OCI-LY1 (cell line): ENCODE results near the gene NAT14.

ENCODE experiments used
- H2AFZ ChIP-seq: fragments of 200-600 bp; sonication (generic), shearing (Covaris generic); 2 replicates; pipeline ENCODE4 v1.6.0; 2014; ENCODE audit warnings: antibody characterized with exemption, mild to moderate bottlenecking, low read length
- H3F3A ChIP-seq: fragments of 200-600 bp; sonication (generic), shearing (Covaris generic); 2 replicates; pipeline ENCODE4 v1.6.0; 2014; ENCODE audit warnings: mild to moderate bottlenecking, antibody characterized with exemption, low read length, moderate library complexity; ENCODE audit not compliant: insufficient read depth
- H3K27ac ChIP-seq: fragments of 200-600 bp; sonication (generic); 2 replicates; pipeline ENCODE4 v1.5.1; 2014; ENCODE audit warnings: low read length, mixed run types, mild to moderate bottlenecking, low read depth; ENCODE audit not compliant: poor library complexity, severe bottlenecking
- H3K27me3 ChIP-seq: fragments of 200-600 bp; sonication (generic); 2 replicates; pipeline ENCODE4 v1.6.0; 2014; ENCODE audit warnings: antibody characterized with exemption, mild to moderate bottlenecking, low read length, moderate library complexity; ENCODE audit not compliant: insufficient read depth
- H3K36me3 ChIP-seq: fragments of 200-600 bp; sonication (generic); 2 replicates; pipeline ENCODE4 v1.6.1; 2014; ENCODE audit warnings: mild to moderate bottlenecking, antibody characterized with exemption, low read length, moderate library complexity, mixed read lengths; ENCODE audit not compliant: insufficient read depth
- H3K4me1 ChIP-seq: fragments of 200-600 bp; sonication (generic); 2 replicates; pipeline ENCODE4 v1.5.1; 2014; ENCODE audit warnings: mild to moderate bottlenecking, low read length, moderate library complexity; ENCODE audit not compliant: insufficient read depth, severe bottlenecking
- H3K4me2 ChIP-seq: fragments of 200-600 bp; sonication (generic), shearing (Covaris generic); 2 replicates; pipeline ENCODE4 v1.6.1; 2014; ENCODE audit warnings: low read length
- H3K4me3 ChIP-seq: fragments of 200-600 bp; sonication (generic); 2 replicates; pipeline ENCODE4 v1.5.1; 2014; ENCODE audit warnings: low read length, low read depth, mild to moderate bottlenecking, mixed read lengths; ENCODE audit not compliant: poor library complexity, severe bottlenecking
- H3K79me2 ChIP-seq: fragments of 200-600 bp; shearing (Covaris generic); 2 replicates; pipeline ENCODE4 v1.6.1; 2016; ENCODE audit warnings: mixed run types, low read length, mixed read lengths; ENCODE audit not compliant: insufficient read depth
- H3K9ac ChIP-seq: fragments of 200-600 bp; sonication (generic), shearing (Covaris generic); 2 replicates; pipeline ENCODE4 v1.6.1; 2014; ENCODE audit warnings: mild to moderate bottlenecking, low read length, mixed read lengths
- H3K9me2 ChIP-seq: fragments of 200-600 bp; sonication (generic), shearing (Covaris generic); 2 replicates; pipeline ENCODE4 v1.6.1; 2014; ENCODE audit warnings: low read depth, mild to moderate bottlenecking, low read length, mixed read lengths
- H3K9me3 ChIP-seq: fragments of 200-600 bp; shearing (Covaris generic); 2 replicates; pipeline ENCODE4 v1.6.1; 2014; ENCODE audit warnings: low read length, mixed read lengths
- H4K20me1 ChIP-seq: fragments of 200-600 bp; sonication (generic), shearing (Covaris generic); 2 replicates; pipeline ENCODE4 v1.6.0; 2016; ENCODE audit warnings: mild to moderate bottlenecking, low read length; ENCODE audit not compliant: insufficient read depth
- CTCF ChIP-seq: fragments of 200-600 bp; sonication (generic), shearing (Covaris generic); IDR thresholded peaks from 2 replicates; pipeline ENCODE4 v1.5.1; 2017; ENCODE audit warnings: mild to moderate bottlenecking, antibody characterized with exemption, low read length, moderate library complexity, mixed read lengths
- EZH2 ChIP-seq: fragments of 200-600 bp; sonication (generic), shearing (Covaris generic); IDR thresholded peaks from 2 replicates; pipeline ENCODE4 v1.8.0; 2017; ENCODE audit warnings: borderline replicate concordance, mixed run types, mild to moderate bottlenecking, antibody characterized with exemption, low read length, moderate library complexity, mixed read lengths

Gene NAT14

GRCh38 chr19:55441692-55442321 is 43.2 kb upstream of the NAT14 start:
- no peak overlapping the region for H3K4me3 ChIP-seq
- H3K9me3 ChIP-seq, result no peaks in the 10 kb centered on the region
- no peaks in the 10 kb centered on the region for H4K20me1 ChIP-seq
- no peaks in the 10 kb centered on the region for H3F3A ChIP-seq
- H2AFZ ChIP-seq, result no peak overlapping the region
- no peak overlapping the region for H3K4me2 ChIP-seq
- TF ChIP-seq CTCF (no peak), EZH2 (no peak)
- H3K9ac ChIP-seq, result no peak overlapping the region
- no peaks in the 10 kb centered on the region for H3K9me2 ChIP-seq
- no peaks in the 10 kb centered on the region for H3K27me3 ChIP-seq
- H3K4me1 ChIP-seq, result no peaks in the 10 kb centered on the region
- H3K27ac ChIP-seq, result no peak overlapping the region
- no peaks in the 10 kb centered on the region for H3K36me3 ChIP-seq
- no peaks in the 10 kb centered on the region for H3K79me2 ChIP-seq

- no peaks in the 10 kb centered on the region for H3F3A ChIP-seq
- H3K4me1 ChIP-seq, result no peaks in the 10 kb centered on the region
- H3K79me2 ChIP-seq, result no peaks in the 10 kb centered on the region
- no peaks in the 10 kb centered on the region for H3K9me2 ChIP-seq
- no peaks in the 10 kb centered on the region for H3K9me3 ChIP-seq
- H3K27ac ChIP-seq, result no peak overlapping the region
- no peaks in the 10 kb centered on the region for H3K27me3 ChIP-seq
- no peak overlapping the region for H3K4me3 ChIP-seq
- no peak overlapping the region for H3K9ac ChIP-seq
- H2AFZ ChIP-seq, result no peak overlapping the region
- H3K36me3 ChIP-seq, result no peaks in the 10 kb centered on the region
- TF ChIP-seq CTCF (no peak), EZH2 (no peak)
- no peaks in the 10 kb centered on the region for H4K20me1 ChIP-seq
- no peak overlapping the region for H3K4me2 ChIP-seq
Measured at GRCh38 chr19:55442372-55442961, 42.5 kb upstream of the NAT14 start.

GRCh38 chr19:55443045-55443823 is 41.8 kb upstream of the NAT14 start, which contains the start of gene SHISA7:
Gene SHISA7, minus strand, starts transcription at chr19:55443300. Its CDS starts 437 bp downstream, at chr19:55442863.
- Histone ChIP-seq H3K9ac (no peak within 1 kb of the TSS), H3F3A (no peaks in the 10 kb centered on the region), H3K79me2 (no peaks in the 10 kb centered on the region), H3K27ac (no peak within 1 kb of the TSS), H2AFZ (no peak within 1 kb of the TSS), H3K27me3 (no peaks in the 10 kb centered on the region), H3K4me3 (no peak within 1 kb of the TSS), H3K9me2 (no peaks in the 10 kb centered on the region), H3K36me3 (no peaks in the 10 kb centered on the region), H4K20me1 (no peaks in the 10 kb centered on the region), H3K4me2 (no peak within 1 kb of the TSS), H3K9me3 (no peaks in the 10 kb centered on the region), H3K4me1 (no peaks in the 10 kb centered on the region)
- no peak for TF ChIP-seq CTCF
- no peak for TF ChIP-seq EZH2
